ENCODE data around the gene LRP6.

DNA sequence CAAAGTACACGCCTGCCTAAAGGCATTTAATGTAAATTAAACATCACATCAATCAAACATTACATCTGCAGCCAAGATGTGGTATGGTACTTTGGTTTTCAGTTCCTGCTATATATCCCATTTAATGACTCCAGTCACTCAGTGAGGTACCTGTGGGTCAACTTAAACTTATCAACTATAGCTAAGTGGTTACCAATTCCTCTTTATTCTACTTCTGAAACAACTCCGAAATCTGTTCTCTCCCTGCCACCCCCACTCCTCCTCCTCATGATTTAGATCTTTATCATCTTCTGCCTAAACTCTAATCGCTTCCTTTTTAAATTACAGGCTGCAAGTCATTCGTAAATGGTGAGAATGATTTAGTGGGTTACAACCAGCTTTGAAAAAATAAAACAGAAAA is 138.2 kb downstream of the LRP6 start:
- TF ChIP-seq, protein P1, sequence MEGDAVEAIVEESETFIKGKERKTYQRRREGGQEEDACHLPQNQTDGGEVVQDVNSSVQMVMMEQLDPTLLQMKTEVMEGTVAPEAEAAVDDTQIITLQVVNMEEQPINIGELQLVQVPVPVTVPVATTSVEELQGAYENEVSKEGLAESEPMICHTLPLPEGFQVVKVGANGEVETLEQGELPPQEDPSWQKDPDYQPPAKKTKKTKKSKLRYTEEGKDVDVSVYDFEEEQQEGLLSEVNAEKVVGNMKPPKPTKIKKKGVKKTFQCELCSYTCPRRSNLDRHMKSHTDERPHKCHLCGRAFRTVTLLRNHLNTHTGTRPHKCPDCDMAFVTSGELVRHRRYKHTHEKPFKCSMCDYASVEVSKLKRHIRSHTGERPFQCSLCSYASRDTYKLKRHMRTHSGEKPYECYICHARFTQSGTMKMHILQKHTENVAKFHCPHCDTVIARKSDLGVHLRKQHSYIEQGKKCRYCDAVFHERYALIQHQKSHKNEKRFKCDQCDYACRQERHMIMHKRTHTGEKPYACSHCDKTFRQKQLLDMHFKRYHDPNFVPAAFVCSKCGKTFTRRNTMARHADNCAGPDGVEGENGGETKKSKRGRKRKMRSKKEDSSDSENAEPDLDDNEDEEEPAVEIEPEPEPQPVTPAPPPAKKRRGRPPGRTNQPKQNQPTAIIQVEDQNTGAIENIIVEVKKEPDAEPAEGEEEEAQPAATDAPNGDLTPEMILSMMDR (conservative IDR thresholded peaks at IDR 0.05): no peak
- TF ChIP-seq EZH2 (IDR thresholded peaks at IDR 0.05; ENCODE audit: low read depth): no peak

Measured in PC-9 (cell line).